Ishikawa (cell line): Measurements from ENCODE around the gene MOV10.

Experiments
- CEBPB ChIP-seq: IDR thresholded peaks from 2 replicates; pipeline ENCODE4 v1.6.1; 2012
- CREB1 ChIP-seq: IDR thresholded peaks from 2 replicates; pipeline ENCODE4 v1.6.1; 2012; ENCODE audit warnings: low read depth
- EP300 ChIP-seq: IDR thresholded peaks from 2 replicates; pipeline ENCODE4 v1.6.1; 2012; ENCODE audit warnings: borderline replicate concordance
- MAX ChIP-seq: IDR thresholded peaks from 2 replicates; pipeline ENCODE4 v1.6.1; 2012
- RAD21 ChIP-seq: IDR thresholded peaks from 2 replicates; pipeline ENCODE4 v1.6.1; 2012; ENCODE audit warnings: low read depth
- REST ChIP-seq: IDR thresholded peaks from 2 replicates; pipeline ENCODE4 v1.6.1; 2012; ENCODE audit warnings: low read depth, mild to moderate bottlenecking
- TAF1 ChIP-seq: IDR thresholded peaks from 2 replicates; pipeline ENCODE4 v1.6.1; 2012; ENCODE audit warnings: low read depth, mild to moderate bottlenecking
- TCF12 ChIP-seq: IDR thresholded peaks from 2 replicates; pipeline ENCODE4 v1.6.1; 2012; ENCODE audit warnings: low read depth
- USF1 ChIP-seq: IDR thresholded peaks from 2 replicates; pipeline ENCODE4 v1.6.1; 2012
- YY1 ChIP-seq: IDR thresholded peaks from 2 replicates; pipeline ENCODE4 v1.6.1; 2012; ENCODE audit warnings: low read depth
- ZBTB7A ChIP-seq: IDR thresholded peaks from 2 replicates; pipeline ENCODE4 v1.6.1; 2012; ENCODE audit warnings: low read depth

- TF ChIP-seq RAD21: no peak
- peak; percentile 14; the same call in 1 of the 2 replicates for TF ChIP-seq MAX
- peak; percentile 97 for TF ChIP-seq ZBTB7A
- TF ChIP-seq CREB1: no peak
- no peak; the same call in 1 of the 2 replicates for TF ChIP-seq TCF12
- TF ChIP-seq TAF1: peak; percentile 58
- TF ChIP-seq EP300: no peak
- no peak for TF ChIP-seq USF1
- no peak for TF ChIP-seq YY1
- TF ChIP-seq CEBPB: no peak
- TF ChIP-seq REST: no peak
Observed at GRCh38 chr1:112674440-112674985, at the start of gene MOV10.
